Naive thymus-derived CD4-positive, alpha-beta T cell (primary cell): ENCODE results near the gene TPP1. TPM values are rescaled to one million over a fixed set of nuclear protein-coding genes. Genes with fewer than 3 reads are reported as not detected.

Source experiments
- ATAC-seq: fragments of 150-1000 bp; cut with Tn5 transposase; 2 replicates; pipeline ENCODE4 v1.10.0; 2021; ENCODE audit warnings: mild to moderate bottlenecking, moderate library complexity
- CTCF ChIA-PET: fragments of 350-600 bp; sonication (Branson Sonifier 250); formaldehyde crosslinking; loops from one replicate; lab custom pipeline; 2021; ENCODE audit warnings: antibody characterized with exemption; lab: Charles Lee
- POLR2A ChIA-PET: fragments of 350-600 bp; sonication (Branson Sonifier 250); formaldehyde crosslinking; loops from one replicate; lab custom pipeline; 2021; ENCODE audit warnings: antibody characterized with exemption, inconsistent platforms; lab: Charles Lee
- DNase-seq, 9 donors: peaks; one replicate each; pipeline versions ENCODE4 v3.0.0 to v3.0.0-alpha.2; 2020 to 2022; ENCODE audit warnings: mixed read lengths in 1 of 9
- H3K27ac ChIP-seq: one replicate; pipeline ENCODE4 v1.7.0; 2013; ENCODE audit warnings: mild to moderate bottlenecking, low read depth, low read length, moderate library complexity
- H3K27me3 ChIP-seq, 2 donors: one replicate each; pipeline ENCODE4 v1.7.0; 2013; ENCODE audit warnings: low read length in 2 of 2, mild to moderate bottlenecking in 2 of 2, moderate library complexity in 2 of 2; ENCODE audit not compliant: control insufficient read depth in 2 of 2, insufficient read depth in 2 of 2
- H3K36me3 ChIP-seq, 3 experiments: 1 replicate in 2 of 3; 2 replicates in 1 of 3; pipeline ENCODE4 v1.7.0; 2013; ENCODE audit warnings: low read length in 3 of 3, mild to moderate bottlenecking in 3 of 3, moderate library complexity in 1 of 3; ENCODE audit not compliant: insufficient read depth in 3 of 3, control insufficient read depth in 2 of 3
- H3K4me1 ChIP-seq, 2 donors: one replicate each; pipeline ENCODE4 v1.7.0; 2013; ENCODE audit warnings: low read length in 2 of 2, mild to moderate bottlenecking in 2 of 2, moderate library complexity in 1 of 2; ENCODE audit not compliant: control insufficient read depth in 2 of 2, insufficient read depth in 2 of 2
- H3K4me3 ChIP-seq: 2 replicates; pipeline ENCODE4 v1.7.0; 2013; ENCODE audit warnings: mild to moderate bottlenecking, low read length
- H3K9me3 ChIP-seq, 3 experiments: 1 replicate in 2 of 3; 2 replicates in 1 of 3; pipeline ENCODE4 v1.7.0; 2013; ENCODE audit warnings: low read length in 3 of 3; ENCODE audit not compliant: control insufficient read depth in 2 of 3
- H3K27ac Mint-ChIP-seq, 9 donors: one replicate each; pipeline ENCODE4 v1.8.0; 2020 to 2022; ENCODE audit warnings: mixed read lengths in 9 of 9, mild to moderate bottlenecking in 8 of 9, moderate library complexity in 5 of 9, inconsistent platforms in 2 of 9
- H3K27me3 Mint-ChIP-seq, 5 donors: one replicate each; pipeline ENCODE4 v1.8.0; 2021 to 2022; ENCODE audit warnings: mixed read lengths in 5 of 5, mild to moderate bottlenecking in 1 of 5
- H3K36me3 Mint-ChIP-seq, 5 donors: one replicate each; pipeline ENCODE4 v1.8.0; 2020 to 2022; ENCODE audit warnings: mixed read lengths in 5 of 5, mild to moderate bottlenecking in 3 of 5, inconsistent platforms in 1 of 5
- H3K4me1 Mint-ChIP-seq, 7 donors: one replicate each; pipeline ENCODE4 v1.8.0; 2020 to 2022; ENCODE audit warnings: mixed read lengths in 7 of 7, mild to moderate bottlenecking in 3 of 7, inconsistent platforms in 1 of 7
- H3K4me3 Mint-ChIP-seq, 10 donors: one replicate each; pipeline ENCODE4 v1.8.0; 2020 to 2022; ENCODE audit warnings: mild to moderate bottlenecking in 10 of 10, mixed read lengths in 10 of 10, moderate library complexity in 6 of 10, inconsistent platforms in 2 of 10
- H3K9me3 Mint-ChIP-seq, 11 donors: one replicate each; pipeline ENCODE4 v1.8.0; 2020 to 2022; ENCODE audit warnings: mixed read lengths in 11 of 11, mild to moderate bottlenecking in 4 of 11, inconsistent platforms in 1 of 11, moderate library complexity in 1 of 11
- intact Hi-C, 2 donors: fragments of 100-400 bp; cut with micrococcal nuclease; formaldehyde crosslinking; loops; one replicate each; pipeline ENCODE4 v1.15.1; 2023
- polyA plus RNA-seq, 2 donors: library from polyadenylated mRNA; unstranded; fragments of 300-500 nt; fragmentation: Illumina TruSeq; gene quantifications; one replicate each; pipeline ENCODE4 v1.2.3, GENCODE V29; 2021
- total RNA-seq, 6 experiments: library from RNA in 5 of 6; stranded (reverse) in 5 of 6; gene quantifications; 1 replicate in 5 of 6; 2 replicates in 1 of 6; pipeline ENCODE4 v1.2.3 and lab custom pipeline; 2021 to 2026

The TPP1 gene
- total and polyA plus RNA-seq, 7 experiments from 2014 or later = 49.9 to 160 (median 116) TPM

DNA sequence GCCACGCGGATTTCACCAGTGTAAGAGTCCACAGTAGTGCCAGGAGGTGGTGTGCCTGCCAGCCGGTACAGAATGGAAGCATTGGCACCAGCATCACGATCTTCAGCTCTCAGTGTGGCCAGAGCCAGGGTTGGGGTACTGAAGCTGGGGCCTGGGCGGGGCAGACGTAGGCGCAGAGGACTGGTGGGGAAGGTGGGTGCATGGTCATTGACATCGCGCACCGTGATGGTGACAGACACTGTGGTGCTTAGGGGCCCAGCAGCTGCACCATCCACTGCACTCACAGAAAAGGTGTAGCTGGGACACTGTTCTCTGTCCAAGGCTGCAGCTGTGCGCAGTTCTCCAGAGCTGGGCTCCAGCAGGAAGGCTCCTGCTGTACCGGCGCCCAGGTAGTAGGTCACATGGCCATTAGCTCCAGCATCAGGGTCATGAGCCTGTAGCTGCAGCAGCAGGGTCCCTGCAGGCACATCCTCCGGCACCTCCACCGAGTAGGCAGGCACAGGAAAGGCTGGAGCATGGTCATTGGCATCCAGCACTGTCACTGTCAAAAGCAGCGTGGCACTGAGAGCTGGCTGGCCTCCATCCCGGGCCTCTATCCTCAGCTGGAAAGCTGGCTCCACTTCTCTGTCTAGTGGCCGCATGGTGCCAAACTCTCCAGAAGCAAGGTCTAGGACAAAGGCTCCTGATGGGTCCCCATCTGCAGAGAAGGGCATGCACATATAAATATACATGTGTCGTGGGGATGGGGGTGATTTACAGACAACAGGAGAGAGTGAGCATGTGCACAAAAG, 7.9 kb upstream of the TPP1 start:
- peak overlapping the region; percentile 32 for H3K4me3 ChIP-seq
- H3K4me3 Mint-ChIP-seq = peak overlapping the region; percentile 8 to 75 (median 56)
- peaks cover 0 to under 1% (median 0%) of the 10 kb centered on the region in 11 donors for H3K9me3 Mint-ChIP-seq
- ChIA-PET CTCF (interaction anchor here (0.6 to 1.3 kb wide), 4 partner anchors 9 to 56 kb away, joined by 3 to 4 read pairs (median 3); partner anchors contain the start of genes MRPL17 and TAF10), POLR2A (interaction anchor here (0.5 to 3.5 kb wide), 3 partner anchors 15 to 40 kb away, joined by 3 to 20 read pairs (median 6); partner anchors contain the start of gene TAF10)
- peaks cover 0 to 55% (median 0%) of the 10 kb centered on the region in 3 experiments for H3K36me3 ChIP-seq
- H3K36me3 Mint-ChIP-seq = peaks cover 0 to 47% (median 19%) of the 10 kb centered on the region in 5 donors
- ATAC-seq = no peak
- intact Hi-C loops = no loop called here
- peaks cover 8% of the 10 kb centered on the region in 2 donors for H3K4me1 ChIP-seq
- H3K27ac ChIP-seq = peak overlapping the region; percentile 55
- H3K27ac Mint-ChIP-seq = peak overlapping the region; percentile 35 to 89 (median 57)
- H3K27me3 Mint-ChIP-seq = no peaks in the 10 kb centered on the region
- no peaks in the 10 kb centered on the region for H3K9me3 ChIP-seq
- peaks cover 11 to 29% (median 19%) of the 10 kb centered on the region in 7 donors for H3K4me1 Mint-ChIP-seq
- no peaks in the 10 kb centered on the region for H3K27me3 ChIP-seq
- no peak for DNase-seq

- Histone ChIP-seq H3K4me3 (no peak overlapping the region), H3K27ac (no peak overlapping the region), H3K9me3 (no peaks in the 10 kb centered on the region), H3K4me1 (peaks cover 8% of the 10 kb centered on the region in 2 donors), H3K27me3 (no peaks in the 10 kb centered on the region), H3K36me3 (peaks cover 0 to 44% (median 0%) of the 10 kb centered on the region in 3 experiments)
- CTCF ChIA-PET = no interaction called here
- POLR2A ChIA-PET = interaction anchor here (1.4 to 3.5 kb wide), 2 partner anchors 14 to 21 kb away, joined by 4 to 20 read pairs; partner anchors contain the start of gene TAF10
- Mint-ChIP-seq H3K36me3 (peaks cover 0 to 40% (median 13%) of the 10 kb centered on the region in 5 donors), H3K9me3 (no peaks in the 10 kb centered on the region), H3K4me3 (peak overlapping the region in 1 of 10 donors; percentile 34), H3K27me3 (no peaks in the 10 kb centered on the region), H3K4me1 (peaks cover 11 to 29% (median 19%) of the 10 kb centered on the region in 7 donors), H3K27ac (peak overlapping the region in 2 of 9 donors; percentile 66 to 84)
- intact Hi-C loops = no loop called here
- DNase-seq (no peak), ATAC-seq (no peak)
These were observed 6.7 kb upstream of the TPP1 start for GRCh38 chr11:6625832-6626420.

DNA sequence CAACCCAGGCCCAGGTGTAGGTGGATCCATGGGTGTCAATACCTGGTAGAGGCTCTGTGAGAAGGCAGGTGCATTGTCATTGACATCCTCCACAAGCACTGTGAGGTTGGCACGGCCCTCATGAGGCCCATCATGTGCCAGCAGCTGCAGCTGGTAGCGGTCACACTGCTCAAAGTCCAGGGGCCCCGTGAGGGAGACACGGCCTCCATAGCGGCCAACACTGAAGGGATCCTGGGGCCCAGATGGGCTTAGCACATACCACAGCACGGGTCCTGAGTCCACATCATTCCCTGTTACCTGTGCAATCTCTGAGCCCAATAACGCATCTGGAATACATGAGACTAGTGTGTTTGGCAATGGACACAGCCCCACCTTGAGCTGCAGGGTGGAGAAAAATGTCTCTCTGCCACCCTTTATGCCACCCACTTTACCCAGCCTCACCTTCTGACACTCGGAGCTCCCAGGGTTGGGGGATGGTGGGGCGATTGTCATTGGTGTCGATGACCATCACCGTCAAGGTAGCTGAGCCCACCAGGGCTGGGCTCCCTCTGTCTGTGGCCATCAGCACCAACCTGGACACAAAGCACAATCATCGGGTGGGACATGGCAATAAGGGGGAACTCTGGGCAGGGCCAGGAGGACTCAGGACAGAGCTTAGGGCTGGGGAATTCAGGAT, 6.1 kb upstream of the TPP1 start:
- H3K27ac Mint-ChIP-seq = no peak overlapping the region
- Histone ChIP-seq H3K36me3 (peaks cover 0 to 40% (median 0%) of the 10 kb centered on the region in 3 experiments), H3K4me1 (peaks cover 8% of the 10 kb centered on the region in 2 donors), H3K27ac (no peak overlapping the region), H3K27me3 (no peaks in the 10 kb centered on the region), H3K9me3 (no peaks in the 10 kb centered on the region), H3K4me3 (no peak overlapping the region)
- H3K4me3 Mint-ChIP-seq = peak overlapping the region in 1 of 10 donors; percentile 34
- H3K36me3 Mint-ChIP-seq = peaks cover 0 to 40% (median 13%) of the 10 kb centered on the region in 5 donors
- H3K27me3 Mint-ChIP-seq = no peaks in the 10 kb centered on the region
- POLR2A ChIA-PET = interaction anchor here (0.6 to 1.4 kb wide), 2 partner anchors 21 to 36 kb away, joined by 4 read pairs; no protein-coding TSS in a partner anchor
- CTCF ChIA-PET = interaction anchor here (1.5 kb wide), 1 partner anchor 58 kb away, joined by 3 read pairs; the partner anchor contains the start of gene MRPL17
- no peaks in the 10 kb centered on the region for H3K9me3 Mint-ChIP-seq
- peaks cover 11 to 29% (median 19%) of the 10 kb centered on the region in 7 donors for H3K4me1 Mint-ChIP-seq
- intact Hi-C loops = no loop called here
- DNase-seq (no peak), ATAC-seq (no peak)

GRCh38 chr11:6623391-6624363, 4.5 kb upstream of the TPP1 start:
- peaks cover 8 to 15% of the 10 kb centered on the region in 2 donors for H3K4me1 ChIP-seq
- Mint-ChIP-seq H3K4me1 (peaks cover 11 to 27% (median 19%) of the 10 kb centered on the region in 7 donors), H3K36me3 (peaks cover 0 to 29% (median 9%) of the 10 kb centered on the region in 5 donors), H3K9me3 (no peaks in the 10 kb centered on the region), H3K27ac (peak overlapping the region in 1 of 9 donors; percentile 62), H3K4me3 (no peak overlapping the region), H3K27me3 (no peaks in the 10 kb centered on the region)
- ATAC-seq (no peak), DNase-seq (no peak)
- ChIA-PET POLR2A (interaction anchor here (1.0 to 1.3 kb wide), 3 partner anchors 10 to 30 kb away, joined by 3 to 4 read pairs (median 3); partner anchors contain the start of gene TAF10), CTCF (interaction anchor here (1.5 kb wide), 1 partner anchor 59 kb away, joined by 3 read pairs; the partner anchor contains the start of gene MRPL17)
- H3K27me3 ChIP-seq = no peaks in the 10 kb centered on the region
- H3K4me3 ChIP-seq = no peak overlapping the region
- no peaks in the 10 kb centered on the region for H3K9me3 ChIP-seq
- intact Hi-C loops = no loop called here
- peaks cover 0 to 28% (median 0%) of the 10 kb centered on the region in 3 experiments for H3K36me3 ChIP-seq
- H3K27ac ChIP-seq = no peak overlapping the region

DNA sequence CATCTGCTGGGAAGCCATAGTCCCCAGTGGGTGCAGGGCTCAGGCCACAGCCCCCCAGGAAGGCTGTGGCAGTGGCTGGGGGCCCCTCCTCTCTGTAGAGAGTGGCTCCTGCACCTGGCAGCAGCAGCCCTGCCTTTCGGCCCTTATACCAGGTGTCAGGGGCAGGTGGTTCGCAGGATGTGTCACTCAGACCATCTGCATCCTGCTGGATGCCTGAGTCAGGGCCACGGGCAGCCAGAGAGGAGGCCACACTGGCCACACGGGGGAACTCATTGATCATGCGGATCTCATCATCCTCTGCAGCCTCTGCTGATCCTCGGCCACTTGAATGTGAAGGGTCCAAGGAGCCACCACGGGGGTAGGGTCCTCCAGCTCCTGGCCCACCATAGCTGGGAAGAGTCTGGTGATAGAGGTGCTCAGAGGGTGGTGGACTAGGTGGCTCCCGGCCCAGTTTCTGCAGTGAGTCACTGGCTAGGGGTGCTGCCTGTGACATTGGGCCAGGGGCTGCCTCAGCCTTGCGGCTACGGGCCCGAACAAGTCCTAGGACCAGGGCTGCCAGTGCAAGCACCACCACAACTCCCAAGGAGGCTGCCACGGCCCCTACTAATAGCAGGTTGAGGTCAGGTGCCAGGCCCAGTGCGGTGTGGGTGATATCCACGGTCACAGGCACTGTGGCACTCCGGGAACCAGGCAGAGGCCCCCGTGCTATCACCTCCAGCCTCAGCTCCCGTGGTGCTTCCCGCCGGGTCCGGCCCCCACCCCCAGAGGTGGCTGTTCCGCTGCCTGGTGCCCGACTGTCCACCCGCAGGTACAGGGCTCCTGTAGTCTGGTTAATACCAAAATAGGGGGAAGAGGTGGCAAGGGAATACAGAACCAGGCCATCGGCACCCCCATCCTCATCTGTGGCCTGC, 3.3 kb upstream of the TPP1 start:
- H3K9me3 Mint-ChIP-seq = no peaks in the 10 kb centered on the region
- peaks cover 0 to 24% (median 9%) of the 10 kb centered on the region in 5 donors for H3K36me3 Mint-ChIP-seq
- peaks cover 2 to 16% (median 10%) of the 10 kb centered on the region in 7 donors for H3K4me1 Mint-ChIP-seq
- peaks cover 0 to 28% (median 0%) of the 10 kb centered on the region in 3 experiments for H3K36me3 ChIP-seq
- no peak overlapping the region for H3K4me3 Mint-ChIP-seq
- no peaks in the 10 kb centered on the region for H3K9me3 ChIP-seq
- H3K27me3 Mint-ChIP-seq = no peaks in the 10 kb centered on the region
- DNase-seq = no peak
- no peaks in the 10 kb centered on the region for H3K27me3 ChIP-seq
- ChIA-PET CTCF (no interaction called here), POLR2A (interaction anchor here (1.2 to 2.5 kb wide), 4 partner anchors 10 to 28 kb away, joined by 3 to 14 read pairs (median 5); partner anchors contain the start of gene TAF10)
- no peak for ATAC-seq
- H3K27ac ChIP-seq = no peak overlapping the region
- intact Hi-C loops = no loop called here
- H3K4me1 ChIP-seq = peaks cover 8 to 24% of the 10 kb centered on the region in 2 donors
- H3K27ac Mint-ChIP-seq = no peak overlapping the region
- no peak overlapping the region for H3K4me3 ChIP-seq
